ENCODE measurements around the gene PIAS4. TPM values are rescaled to one million over a fixed set of nuclear protein-coding genes. Genes with fewer than 3 reads are reported as not detected.

PIAS4 gene
- total and polyA plus RNA-seq, 2 donors (not counting 3 experiments of a cell fraction or from before 2014, with no cell fraction given): 26.2 to 46.2 TPM

GRCh38 chr19:3979289-3979673, 28.3 kb upstream of the PIAS4 start:
- no peaks in the 10 kb centered on the region for H3K27me3 ChIP-seq (ENCODE audit: control insufficient read depth in 2 of 2, insufficient read depth in 2 of 2, low read length in 2 of 2)
- dilution Hi-C loops (cut with MboI; ENCODE audit: extremely low pct_ligation_motif_present, low sequenced_read_pairs): no loop called here
- FAIRE-seq (no peak), DNase-seq (ENCODE audit: low read depth, low spot score) (no peak)
- H3K4me1 ChIP-seq (ENCODE audit: control insufficient read depth, extremely low read depth, insufficient read depth, low read length): peaks cover 13% of the 10 kb centered on the region
- no peak overlapping the region for H3K4me2 ChIP-seq (ENCODE audit: insufficient read depth, low read length)
- no peaks in the 10 kb centered on the region for H4K20me1 ChIP-seq (replicated peaks; ENCODE audit: control insufficient read depth, extremely low read depth, insufficient read depth, low read length)
- H3K79me2 ChIP-seq (ENCODE audit: control insufficient read depth, insufficient read depth, low read length): peaks cover 88% of the 10 kb centered on the region
- no peak overlapping the region for H3K4me3 ChIP-seq (replicated peaks in 1 of 3; ENCODE audit: insufficient read depth in 1 of 3, low read depth in 1 of 3, low read length in 3 of 3)
- ChIA-PET POLR2A (interaction anchor here (1.1 to 3.9 kb wide), 2 partner anchors 8 to 10 kb away, joined by 4 to 29 read pairs; no protein-coding TSS in a partner anchor), CTCF (interaction anchor here (0.9 kb wide), 1 partner anchor 8 kb away, joined by 7 read pairs; no protein-coding TSS in a partner anchor)
- H3K9ac ChIP-seq (replicated peaks; ENCODE audit: extremely low read depth, insufficient read depth, low read length): no peak overlapping the region
- H3K27ac ChIP-seq (ENCODE audit: insufficient read depth, low read depth, low read length): no peak overlapping the region
- TF ChIP-seq FOS (IDR thresholded peaks at IDR 0.05; ENCODE audit: borderline replicate concordance, insufficient read depth, low read length) (no peak), CTCF (IDR thresholded peaks at IDR 0.05; ENCODE audit: extremely low read depth in 1 of 2, insufficient read depth in 1 of 2, low read depth in 1 of 2, low read length in 2 of 2) (no peak), EZH2 (IDR thresholded peaks at IDR 0.05; ENCODE audit: borderline replicate concordance, low read depth, low read length, severe bottlenecking) (no peak), MYC (IDR thresholded peaks at IDR 0.05; ENCODE audit: low read depth, low read length) (no peak), POLR2AphosphoS5 (IDR thresholded peaks at IDR 0.05; ENCODE audit: insufficient read depth, low read depth, low read length) (no peak), POLR2A (IDR thresholded peaks at IDR 0.05; ENCODE audit: low read depth, low read length) (no peak), GATA2 (IDR thresholded peaks at IDR 0.05; ENCODE audit: insufficient read depth, insufficient read length, low read depth, low read length) (no peak), JUN (IDR thresholded peaks at IDR 0.05; ENCODE audit: borderline replicate concordance, insufficient read depth, insufficient read length, low read depth) (no peak), MAX (IDR thresholded peaks at IDR 0.05; ENCODE audit: insufficient read depth, insufficient read length) (no peak)
- intact Hi-C loops (cut with micrococcal nuclease): no loop called here
- BruUV-seq (replicated peaks): no TSS peak
- no peak overlapping the region for H2AFZ ChIP-seq (ENCODE audit: low read depth, low read length)
- peaks cover 62 to 85% of the 10 kb centered on the region in 2 experiments for H3K36me3 ChIP-seq (ENCODE audit: control insufficient read depth in 2 of 2, extremely low read depth in 1 of 2, insufficient read depth in 2 of 2, low read length in 2 of 2)
- no peaks in the 10 kb centered on the region for H3K9me3 ChIP-seq (replicated peaks; ENCODE audit: control insufficient read depth, insufficient read depth, low read length)
- H3K9me1 ChIP-seq (replicated peaks; ENCODE audit: control insufficient read depth, extremely low read depth, insufficient read depth, low read length): no peaks in the 10 kb centered on the region
